K562 (cell line): ENCODE data around the gene SHISA9. TPM values are rescaled to one million over a fixed set of nuclear protein-coding genes. Genes with fewer than 3 reads are reported as not detected.

Experiments used
- ATAC-seq: fragments of 200-7000 bp; cut with Tn5 transposase; 3 replicates; pipeline ENCODE4 v1.9.1; 2020; ENCODE audit warnings: moderate library complexity
- BruUV-seq: library from RNA; stranded (reverse); fragments of 400-500 nt; replicated peaks from 2 replicates; lab custom pipeline; 2021; lab: Mats Ljungman, UMichigan
- CTCF ChIA-PET: fragments of 300-600 bp; formaldehyde crosslinking; extraction: SDS; loops from one replicate; lab custom pipeline; 2021; ENCODE audit warnings: low intra/inter-chr PET ratio; lab: Yijun Ruan, JAX
- POLR2A ChIA-PET: fragments of 300-600, 350-650 bp; sonication (Branson Sonifier 250); formaldehyde crosslinking; extraction: SDS; loops from one replicate; lab custom pipeline; 2021; ENCODE audit warnings: antibody characterized with exemption, inconsistent platforms; lab: Yijun Ruan, JAX
- DNase-seq, 4 experiments: peaks; one replicate each; pipeline versions ENCODE4 v3.0.0 to v3.0.0-alpha.2; 2011 to 2018; ENCODE audit warnings: low spot score in 3 of 4, mixed read lengths in 3 of 4; ENCODE audit errors: extremely low read depth in 1 of 4
- FAIRE-seq: peaks from 2 replicates; lab custom pipeline; 2011; peaks lifted over from hg19 to GRCh38; lab: Jason Lieb, UNC
- H2AFZ ChIP-seq: 2 replicates; pipeline ENCODE4 v1.6.0; 2011; ENCODE audit warnings: low read depth, low read length, control low read depth, inconsistent platforms
- H3K27ac ChIP-seq: fragments of 200-600 bp; 3 replicates; pipeline ENCODE4 v1.8.0; 2011; ENCODE audit warnings: low read depth, mild to moderate bottlenecking, control low read depth, inconsistent platforms, low read length, moderate library complexity, mixed read lengths; ENCODE audit errors: extremely low read depth
- H3K27me3 ChIP-seq, 2 experiments: fragments of 300-600 bp in 1 of 2; 2 replicates in 1 of 2; 3 replicates in 1 of 2; pipeline versions ENCODE4 v1.6.0 to v1.8.0; 2011; ENCODE audit warnings: inconsistent platforms in 2 of 2, low read length in 2 of 2, mild to moderate bottlenecking in 1 of 2, mixed read lengths in 1 of 2, moderate library complexity in 1 of 2; ENCODE audit not compliant: control insufficient read depth in 2 of 2, insufficient read depth in 2 of 2
- H3K36me3 ChIP-seq: fragments of 300-600 bp; 3 replicates; pipeline ENCODE4 v1.8.0; 2011; ENCODE audit warnings: mild to moderate bottlenecking, low read length, inconsistent platforms; ENCODE audit not compliant: control insufficient read depth, insufficient read depth
- H3K4me1 ChIP-seq, 2 experiments: fragments of 200-600 bp in 1 of 2; replicated peaks in 1 of 2; 2 replicates in 1 of 2; 3 replicates in 1 of 2; pipeline versions ENCODE4 v1.5.1 to v1.8.0; 2011; ENCODE audit warnings: inconsistent platforms in 2 of 2, low read length in 2 of 2, mild to moderate bottlenecking in 1 of 2, mixed read lengths in 1 of 2, moderate library complexity in 1 of 2; ENCODE audit not compliant: control insufficient read depth in 2 of 2, insufficient read depth in 2 of 2
- H3K4me2 ChIP-seq: 2 replicates; pipeline ENCODE4 v1.6.1; 2011; ENCODE audit warnings: low read length, control low read depth, inconsistent platforms, mixed read lengths; ENCODE audit not compliant: insufficient read depth
- H3K4me3 ChIP-seq: fragments of 200-600 bp; sonication (generic), shearing (Covaris generic); 2 replicates; pipeline ENCODE4 v1.5.1; 2016; ENCODE audit warnings: control low read depth, inconsistent platforms
- H3K79me2 ChIP-seq: fragments of 200-600 bp; 3 replicates; pipeline ENCODE4 v1.8.0; 2011; ENCODE audit warnings: low read length, inconsistent platforms; ENCODE audit not compliant: control insufficient read depth, insufficient read depth
- H3K9ac ChIP-seq, 2 experiments: 2 replicates each; pipeline versions ENCODE4 v1.6.0 to v1.6.1; 2011; ENCODE audit warnings: low read depth in 2 of 2, low read length in 2 of 2, control low read depth in 1 of 2, inconsistent platforms in 1 of 2, mild to moderate bottlenecking in 1 of 2, mixed read lengths in 1 of 2; ENCODE audit not compliant: insufficient read depth in 1 of 2
- H3K9me1 ChIP-seq: one replicate; pipeline ENCODE4 v1.6.0; 2011; ENCODE audit warnings: inconsistent platforms, mild to moderate bottlenecking, low read length, moderate library complexity; ENCODE audit not compliant: control insufficient read depth, insufficient read depth
- H3K9me3 ChIP-seq: replicated peaks from 2 replicates; pipeline ENCODE4 v1.5.1; 2011; ENCODE audit warnings: low read depth, low read length, inconsistent platforms; ENCODE audit not compliant: control insufficient read depth, insufficient read depth
- H4K20me1 ChIP-seq: replicated peaks from 2 replicates; pipeline ENCODE4 v1.6.1; 2011; ENCODE audit warnings: low read length, inconsistent platforms, mixed read lengths; ENCODE audit not compliant: control insufficient read depth, insufficient read depth
- EGR1 ChIP-seq: fragments of 450-650 bp; conservative IDR thresholded peaks from 2 replicates; pipeline ENCODE4 v1.6.1; 2017; ENCODE audit warnings: mild to moderate bottlenecking
- EP400 ChIP-seq: fragments of 450-650 bp; IDR thresholded peaks from 2 replicates; pipeline ENCODE4 v1.6.1; 2017; ENCODE audit warnings: antibody characterized with exemption, mild to moderate bottlenecking, moderate library complexity
- GATA2 ChIP-seq: sonication (generic); formaldehyde crosslinking; IDR thresholded peaks from 2 replicates; pipeline ENCODE4 v1.4.0; 2020; ENCODE audit warnings: mild to moderate bottlenecking, missing genetic modification reagents
- JUNB ChIP-seq: fragments of 450-650 bp; formaldehyde crosslinking; conservative IDR thresholded peaks from 2 replicates; pipeline ENCODE4 v1.4.0; 2020; ENCODE audit warnings: mild to moderate bottlenecking
- KDM1A ChIP-seq, 2 experiments: fragments of 450-650 bp; IDR thresholded peaks; 2 replicates each; pipeline ENCODE4 v1.6.1; 2016; ENCODE audit warnings: mild to moderate bottlenecking in 2 of 2
- KHSRP ChIP-seq: fragments of 450-650 bp; IDR thresholded peaks from 2 replicates; pipeline ENCODE4 v1.6.1; 2017
- RB1 ChIP-seq: fragments of 450-650 bp; IDR thresholded peaks from 2 replicates; pipeline ENCODE4 v1.6.1; 2017; ENCODE audit warnings: low read depth, mild to moderate bottlenecking
- SFPQ ChIP-seq: fragments of 200-400 bp; formaldehyde crosslinking; IDR thresholded peaks from 2 replicates; pipeline ENCODE4 v1.6.1; 2017; ENCODE audit warnings: mild to moderate bottlenecking, low read depth, low read length, moderate library complexity
- SRSF3 ChIP-seq: fragments of 200-400 bp; formaldehyde crosslinking; IDR thresholded peaks from 2 replicates; pipeline ENCODE4 v1.6.1; 2016; ENCODE audit warnings: mild to moderate bottlenecking, low read length, moderate library complexity; ENCODE audit not compliant: insufficient read depth
- STAT5B ChIP-seq: fragments of 250-450 bp; sonication (Bioruptor Pico); IDR thresholded peaks from 2 replicates; pipeline ENCODE4 v1.8.0; 2021; ENCODE audit warnings: mild to moderate bottlenecking, inconsistent platforms
- ZNF143 ChIP-seq: sonication (generic); formaldehyde crosslinking; IDR thresholded peaks from 2 replicates; pipeline ENCODE4 v1.9.0; 2022; ENCODE audit warnings: mild to moderate bottlenecking, missing genetic modification reagents
- ZNF253 ChIP-seq: fragments of 250-450 bp; sonication (Bioruptor Pico); conservative IDR thresholded peaks from 2 replicates; pipeline ENCODE4 v1.6.1; 2021; ENCODE audit warnings: mild to moderate bottlenecking
- ZNF41 ChIP-seq: fragments of 250-450 bp; sonication (Bioruptor Pico); conservative IDR thresholded peaks from 2 replicates; pipeline ENCODE4 v1.4.0; 2020; ENCODE audit warnings: mild to moderate bottlenecking
- ZNF609 ChIP-seq: sonication (generic); formaldehyde crosslinking; IDR thresholded peaks from 2 replicates; pipeline ENCODE4 v1.8.1; 2023; ENCODE audit warnings: missing genetic modification reagents, mild to moderate bottlenecking, borderline replicate concordance
- ZNF785 ChIP-seq: fragments of 250-450 bp; sonication (Bioruptor Pico); IDR thresholded peaks from 2 replicates; pipeline ENCODE4 v1.4.0; 2020; ENCODE audit warnings: mild to moderate bottlenecking
- WGBS: fragments of 100-300 bp; shearing (Covaris generic); methylation state at CpG from one replicate; pipeline ENCODE4 v1.1.6; 2016; ENCODE audit warnings: low coverage, mixed read lengths; ENCODE audit not compliant: insufficient coverage; ENCODE audit errors: missing lambda C conversion rate; 5-methylcytosine and 5-hydroxymethylcytosine counted together
- in situ Hi-C: fragments of 300-500 bp; cut with MboI; formaldehyde crosslinking; loops from 4 replicates; pipeline ENCODE4 v1.15.0; 2018; ENCODE audit warnings: inconsistent platforms, mixed read lengths
- intact Hi-C: fragments of 100-400 bp; cut with micrococcal nuclease; formaldehyde crosslinking; loops from 2 replicates; pipeline ENCODE4 v1.14.2; 2022
- polyA plus RNA-seq, 8 experiments: library from polyadenylated mRNA; depleted of rRNA in 4 of 8; stranded (reverse) in 5 of 8; unstranded in 3 of 8; fragments of >200 nt; fragmentation: Nextera tagmentation in 2 of 8; fragmentation: Illumina TruSeq in 1 of 8; extraction: Ambion mirVana in 2 of 8; extraction: Trizol in 1 of 8; gene quantifications; 2 replicates each; pipeline versions ENCODE4 v1.2.1 to v1.2.3, GENCODE V29; 2011 to 2014; ENCODE audit warnings: inconsistent platforms in 1 of 8, missing spikeins in 1 of 8
- total RNA-seq, 7 experiments: library from RNA; depleted of rRNA in 6 of 7; stranded (reverse); fragments of >200 nt in 6 of 7; fragmentation: Illumina TruSeq in 2 of 7; extraction: Trizol in 2 of 7; gene quantifications; 2 replicates each; pipeline versions ENCODE4 v1.2.1 to v1.2.3, GENCODE V29; 2011 to 2021; ENCODE audit warnings: low replicate concordance in 1 of 7
- TF ChIP-seq, protein P1 (sequence below), 2 experiments: fragments of 450-650 bp in 1 of 2; sonication (generic) in 1 of 2; formaldehyde crosslinking in 1 of 2; IDR thresholded peaks in 1 of 2; conservative IDR thresholded peaks in 1 of 2; 2 replicates each; pipeline versions ENCODE4 v1.6.1 to v1.8.1; 2016 to 2023; ENCODE audit warnings: mild to moderate bottlenecking in 2 of 2, moderate library complexity in 2 of 2, inconsistent platforms in 1 of 2, missing genetic modification reagents in 1 of 2

Gene SHISA9
- total and polyA plus RNA-seq, 9 of the 15 experiments (the other 6 are each of a cell fraction or from before 2014, with no cell fraction given), result under 0.01 to 0.16 (median 0.01) TPM; not detected in 6

- no peaks in the 10 kb centered on the region for H3K9me3 ChIP-seq
- no peak overlapping the region for H3K4me3 ChIP-seq
- WGBS, result 0% methylated on average over 1 of the region's 2 CpGs
- ChIA-PET POLR2A (interaction anchor here (0.6 kb wide), 2 partner anchors 72 to 1042 kb away, joined by 3 read pairs; no protein-coding TSS in a partner anchor), CTCF (interaction anchor here (0.6 kb wide), 1 partner anchor 264 kb away, joined by 4 read pairs; no protein-coding TSS in a partner anchor)
- in situ Hi-C loops, result no loop called here
- no peak for FAIRE-seq
- no peaks in the 10 kb centered on the region for H3K27me3 ChIP-seq
- intact Hi-C loops, result no loop called here
- no peak overlapping the region for H3K27ac ChIP-seq
- H3K4me2 ChIP-seq, result no peak overlapping the region
- BruUV-seq, result no TSS peak
- no peaks in the 10 kb centered on the region for H4K20me1 ChIP-seq
- ATAC-seq, result no peak
- H3K9me1 ChIP-seq, result no peaks in the 10 kb centered on the region
- H3K9ac ChIP-seq, result no peak overlapping the region
- H3K36me3 ChIP-seq, result no peaks in the 10 kb centered on the region
- DNase-seq, result no peak
- H3K4me1 ChIP-seq, result no peaks in the 10 kb centered on the region
- no peaks in the 10 kb centered on the region for H3K79me2 ChIP-seq
- H2AFZ ChIP-seq, result no peak overlapping the region
- TF ChIP-seq STAT5B, result no peak
- no peak for TF ChIP-seq KHSRP
- TF ChIP-seq RB1, result no peak
- no peak for TF ChIP-seq EGR1
- TF ChIP-seq SFPQ, result no peak
- no peak for TF ChIP-seq ZNF253 (CRISPR knock-in tag)
- TF ChIP-seq, protein P1, sequence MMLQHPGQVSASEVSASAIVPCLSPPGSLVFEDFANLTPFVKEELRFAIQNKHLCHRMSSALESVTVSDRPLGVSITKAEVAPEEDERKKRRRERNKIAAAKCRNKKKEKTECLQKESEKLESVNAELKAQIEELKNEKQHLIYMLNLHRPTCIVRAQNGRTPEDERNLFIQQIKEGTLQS (IDR thresholded peaks at IDR 0.05), result no peak
- TF ChIP-seq, protein P1 (CRISPR knock-in tag; conservative IDR thresholded peaks at IDR 0.05), result no peak
- no peak for TF ChIP-seq ZNF609
- no peak for TF ChIP-seq SRSF3
- no peak for TF ChIP-seq JUNB (CRISPR knock-in tag)
- TF ChIP-seq EP400, result no peak
- TF ChIP-seq ZNF41 (CRISPR knock-in tag), result no peak
- TF ChIP-seq ZNF143 (CRISPR knock-in tag), result no peak
- no peak for TF ChIP-seq KDM1A (IDR thresholded peaks at IDR 0.05)
- no peak for TF ChIP-seq ZNF785 (CRISPR knock-in tag)
- no peak for TF ChIP-seq GATA2
Observed at GRCh38 chr16:13127144-13127543, 225.7 kb downstream of the SHISA9 start.
